ENCODE measurements around the gene MAP3K10. TPM values are rescaled to one million over a fixed set of nuclear protein-coding genes. Genes with fewer than 3 reads are reported as not detected.

MAP3K10 gene
- total and polyA plus RNA-seq, 2 of the 13 experiments (the other 11 are each of a cell fraction or from before 2014, with no cell fraction given): 3.4 to 5.0 TPM

DNA sequence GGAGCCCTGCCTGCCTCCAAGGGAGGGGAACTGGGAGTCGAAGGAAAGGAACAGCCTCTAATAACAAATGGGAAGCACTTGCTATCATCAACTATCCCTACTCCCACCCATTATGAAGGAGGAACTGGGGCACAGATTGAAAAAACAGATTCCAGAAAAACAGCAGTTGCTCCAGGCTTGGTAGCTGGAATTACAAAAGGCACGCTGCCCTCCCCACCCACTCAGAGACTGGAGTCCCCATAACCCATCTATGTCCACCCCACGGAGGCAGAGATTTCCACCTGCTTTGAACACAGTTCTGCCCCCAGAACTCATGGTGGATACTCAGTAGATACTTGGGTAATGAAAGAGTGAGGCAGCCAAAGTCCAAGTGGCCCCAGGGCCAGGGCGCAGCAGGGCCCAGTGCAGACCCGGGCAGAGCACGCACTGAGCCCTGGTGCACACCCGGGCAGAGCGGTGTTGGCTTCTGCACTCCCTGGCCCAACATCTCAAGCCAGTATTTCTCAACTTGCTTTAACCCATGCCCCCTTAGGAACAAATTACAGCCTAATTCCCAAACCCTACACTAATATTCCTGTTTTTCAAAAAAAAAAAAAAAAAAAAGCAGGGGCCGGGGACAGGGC is 54.4 kb downstream of the MAP3K10 start:
- TF ChIP-seq HNRNPL (IDR thresholded peaks at IDR 0.05; ENCODE audit: low read depth, low read length): 0 out of 2 replicates have a peak, but pooled peaks have one; percentile 14
- no peak for TF ChIP-seq ZZZ3 (CRISPR knock-in tag; IDR thresholded peaks at IDR 0.05; ENCODE audit: borderline replicate concordance)
- TF ChIP-seq KAT7 (CRISPR knock-in tag; IDR thresholded peaks at IDR 0.05; ENCODE audit: borderline replicate concordance): no peak
- peaks cover 8% of the 10 kb centered on the region for H3K79me2 ChIP-seq (ENCODE audit: insufficient read depth, low read length)
- ATAC-seq (no peak), FAIRE-seq (no peak), DNase-seq (ENCODE audit: low spot score) (no peak)
- WGBS (ENCODE audit: low lambda C conversion rate): over 99% methylated on average over 5 of the region's 9 CpGs
- in situ Hi-C loops (cut with HindIII; ENCODE audit: extremely low pct_ligation_motif_present, low pct_unique_long_range_greater_than_20kb) (loop anchor here (5.0 kb wide), 1 partner anchor 37 kb away; no protein-coding TSS in a partner anchor), intact Hi-C loops (cut with micrococcal nuclease; ENCODE audit: unreplicated experiment) (no loop called here)
- no peak overlapping the region for H3K4me2 ChIP-seq (ENCODE audit: low read depth, low read length)
- no peaks in the 10 kb centered on the region for H3K27me3 ChIP-seq (ENCODE audit: control insufficient read depth in 1 of 2, insufficient read depth in 2 of 2, low read length in 2 of 2)
- peaks cover 11 to 52% of the 10 kb centered on the region in 2 experiments; a peak in 4 of 5 replicates for H3K36me3 ChIP-seq (replicated peaks in 1 of 2; ENCODE audit: control insufficient read depth in 1 of 2, insufficient read depth in 2 of 2, low read length in 2 of 2)
- peaks cover 15% of the 10 kb centered on the region; the same call in 1 of the 2 replicates for H3K4me1 ChIP-seq (ENCODE audit: insufficient read depth, low read length)
- H3K4me3 ChIP-seq (replicated peaks in 1 of 3; ENCODE audit: insufficient read depth in 1 of 3, low read depth in 2 of 3, low read length in 3 of 3): no peak overlapping the region
- CTCF ChIA-PET (ENCODE audit: low intra/inter-chr PET ratio, low total read pairs): no interaction called here
- no peak overlapping the region for H2AFZ ChIP-seq (ENCODE audit: low read length)
- no peak overlapping the region for H3K9ac ChIP-seq (ENCODE audit: insufficient read depth, low read depth, low read length)
- BruUV-seq (replicated peaks): no TSS peak
- H4K20me1 ChIP-seq (ENCODE audit: insufficient read depth, low read length): no peaks in the 10 kb centered on the region
- POLR2A ChIA-PET: no interaction called here
- H3K27ac ChIP-seq (ENCODE audit: extremely low read length, insufficient read depth, low read length): no peak overlapping the region
- H3K9me3 ChIP-seq (ENCODE audit: low read length): no peaks in the 10 kb centered on the region

DNA sequence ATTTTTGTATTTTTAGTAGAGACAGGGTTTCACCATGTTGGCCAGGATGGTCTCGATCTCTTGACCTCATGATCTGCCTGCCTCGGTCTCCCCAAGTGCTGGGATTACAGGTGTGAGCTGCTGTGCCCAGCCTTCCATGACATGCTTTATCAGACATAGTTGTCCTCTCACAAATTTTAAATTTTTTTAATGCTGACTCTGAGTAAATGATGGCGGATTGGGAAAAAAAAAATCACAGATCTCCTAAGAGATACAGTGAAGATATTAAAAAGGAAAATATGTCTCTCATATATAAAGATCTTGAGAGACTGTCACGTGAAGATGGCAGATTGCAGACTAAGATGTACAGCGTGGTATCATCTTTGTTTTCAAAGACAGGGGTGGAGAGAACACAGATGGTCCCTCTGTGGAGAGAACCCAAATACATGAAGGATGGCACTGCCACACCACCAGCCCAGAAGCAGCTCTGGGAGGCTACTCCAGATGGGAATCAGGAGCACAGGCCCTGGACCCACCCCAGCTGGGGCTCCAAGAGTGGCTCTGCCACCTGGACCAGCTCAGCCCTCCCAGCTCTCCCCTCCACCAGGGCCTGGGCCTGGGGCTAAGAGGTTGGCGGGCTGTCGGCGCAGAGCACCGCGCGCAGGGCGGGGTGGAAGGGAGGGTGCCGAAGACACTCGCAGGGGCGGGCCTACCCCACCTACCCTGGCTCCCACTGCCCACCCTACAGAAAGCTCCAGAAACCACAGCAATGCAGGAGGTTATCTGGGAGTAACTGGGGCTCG is 55.3 kb downstream of the MAP3K10 start:
- Histone ChIP-seq H2AFZ (ENCODE audit: low read length) (no peak overlapping the region), H3K4me3 (replicated peaks in 1 of 3; ENCODE audit: insufficient read depth in 1 of 3, low read depth in 2 of 3, low read length in 3 of 3) (no peak overlapping the region), H3K27ac (ENCODE audit: extremely low read length, insufficient read depth, low read length) (no peak overlapping the region), H3K79me2 (ENCODE audit: insufficient read depth, low read length) (peaks cover 11% of the 10 kb centered on the region), H3K4me1 (ENCODE audit: insufficient read depth, low read length) (peaks cover 21% of the 10 kb centered on the region), H3K4me2 (ENCODE audit: low read depth, low read length) (no peak overlapping the region), H3K9ac (ENCODE audit: insufficient read depth, low read depth, low read length) (no peak overlapping the region), H3K36me3 (replicated peaks in 1 of 2; ENCODE audit: control insufficient read depth in 1 of 2, insufficient read depth in 2 of 2, low read length in 2 of 2) (peaks cover 8 to 48% of the 10 kb centered on the region in 2 experiments; a peak in 4 of 5 replicates), H3K27me3 (ENCODE audit: control insufficient read depth in 1 of 2, insufficient read depth in 2 of 2, low read length in 2 of 2) (no peaks in the 10 kb centered on the region), H3K9me3 (ENCODE audit: low read length) (no peaks in the 10 kb centered on the region), H4K20me1 (ENCODE audit: insufficient read depth, low read length) (no peaks in the 10 kb centered on the region)
- ChIA-PET POLR2A (no interaction called here), CTCF (ENCODE audit: low intra/inter-chr PET ratio, low total read pairs) (no interaction called here)
- DNase-seq (ENCODE audit: low spot score) (no peak), FAIRE-seq (no peak), ATAC-seq (no peak)
- in situ Hi-C loops (cut with HindIII; ENCODE audit: extremely low pct_ligation_motif_present, low pct_unique_long_range_greater_than_20kb): loop anchor here (5.0 kb wide), 1 partner anchor 36 kb away; no protein-coding TSS in a partner anchor
- TF ChIP-seq KDM5A (IDR thresholded peaks at IDR 0.05; ENCODE audit: borderline replicate concordance, low read length): no peak
- no peak for TF ChIP-seq SP4 (CRISPR knock-in tag; IDR thresholded peaks at IDR 0.05)
- TF ChIP-seq ZNF530 (CRISPR knock-in tag; IDR thresholded peaks at IDR 0.05; ENCODE audit: low read depth): no peak
- peak; percentile 71 to 77 for TF ChIP-seq MAFK (conservative IDR thresholded peaks at IDR 0.05 in 1 of 2, IDR thresholded peaks at IDR 0.05 in 1 of 2; ENCODE audit: low read length in 2 of 2)
- TF ChIP-seq PITX1 (CRISPR knock-in tag; IDR thresholded peaks at IDR 0.05): no peak
- TF ChIP-seq MAFF (IDR thresholded peaks at IDR 0.05; ENCODE audit: low read depth, low read length): peak; percentile 59; the same call in 1 of the 2 replicates
- no TSS peak for BruUV-seq (replicated peaks)
- intact Hi-C loops (cut with micrococcal nuclease; ENCODE audit: unreplicated experiment): no loop called here
- 98% methylated on average over 15 of the region's 16 CpGs for WGBS (ENCODE audit: low lambda C conversion rate)

Measured in HepG2 (cell line).